ENCODE results near the gene SCYGR3. TPM values are rescaled to one million over a fixed set of nuclear protein-coding genes. Genes with fewer than 3 reads are reported as not detected.

Gene SCYGR3
- total and polyA plus RNA-seq, 2 experiments from 2014 or later: not detected

- H3K9me2 ChIP-seq (ENCODE audit: insufficient read depth): no peaks in the 10 kb centered on the region
- H3K27ac ChIP-seq (ENCODE audit: low read depth): no peak overlapping the region
- Mint-ChIP-seq H3K9me3 (no peaks in the 10 kb centered on the region), H3K4me3 (no peak overlapping the region), H3K27ac (no peak overlapping the region), H3K27me3 (ENCODE audit: insufficient read depth, low read depth, poor library complexity) (peaks cover 4% of the 10 kb centered on the region), H3K36me3 (ENCODE audit: low read depth) (no peaks in the 10 kb centered on the region), H3K4me1 (no peaks in the 10 kb centered on the region)
- H3K79me2 ChIP-seq (replicated peaks; ENCODE audit: insufficient read depth): no peaks in the 10 kb centered on the region
- H3K27me3 ChIP-seq (ENCODE audit: insufficient read depth): no peaks in the 10 kb centered on the region
- H3K4me2 ChIP-seq: no peak overlapping the region
- no peaks in the 10 kb centered on the region for H4K20me1 ChIP-seq (replicated peaks; ENCODE audit: insufficient read depth)
- ATAC-seq: no peak
- H3F3A ChIP-seq (replicated peaks; ENCODE audit: low read depth): no peaks in the 10 kb centered on the region
- no peak overlapping the region for H2AFZ ChIP-seq
- H3K4me3 ChIP-seq: no peak overlapping the region
- H3K36me3 ChIP-seq (ENCODE audit: insufficient read depth): no peaks in the 10 kb centered on the region
- DNase-seq (ENCODE audit: low spot score): no peak
- no peaks in the 10 kb centered on the region for H3K4me1 ChIP-seq (ENCODE audit: insufficient read depth)
- no peak for TF ChIP-seq ZNF462 (CRISPR knock-in tag; IDR thresholded peaks at IDR 0.05)
- TF ChIP-seq ZNF114 (CRISPR knock-in tag; IDR thresholded peaks at IDR 0.05): no peak
- no peak for TF ChIP-seq EZH2 (IDR thresholded peaks at IDR 0.05; ENCODE audit: low read depth, unreplicated experiment)
- TF ChIP-seq ETS1 (IDR thresholded peaks at IDR 0.05): no peak
- no peak for TF ChIP-seq POLR2AphosphoS5 (IDR thresholded peaks at IDR 0.05; ENCODE audit: low read depth)
- no peak for TF ChIP-seq JUNB (IDR thresholded peaks at IDR 0.05; ENCODE audit: unreplicated experiment)
- TF ChIP-seq NANOG (IDR thresholded peaks at IDR 0.05; ENCODE audit: borderline replicate concordance): no peak
- TF ChIP-seq CREB1 (CRISPR knock-in tag; IDR thresholded peaks at IDR 0.05; ENCODE audit: low read depth): no peak
- no peak for TF ChIP-seq STAT1 (IDR thresholded peaks at IDR 0.05; ENCODE audit: unreplicated experiment)
- TF ChIP-seq, protein P1, sequence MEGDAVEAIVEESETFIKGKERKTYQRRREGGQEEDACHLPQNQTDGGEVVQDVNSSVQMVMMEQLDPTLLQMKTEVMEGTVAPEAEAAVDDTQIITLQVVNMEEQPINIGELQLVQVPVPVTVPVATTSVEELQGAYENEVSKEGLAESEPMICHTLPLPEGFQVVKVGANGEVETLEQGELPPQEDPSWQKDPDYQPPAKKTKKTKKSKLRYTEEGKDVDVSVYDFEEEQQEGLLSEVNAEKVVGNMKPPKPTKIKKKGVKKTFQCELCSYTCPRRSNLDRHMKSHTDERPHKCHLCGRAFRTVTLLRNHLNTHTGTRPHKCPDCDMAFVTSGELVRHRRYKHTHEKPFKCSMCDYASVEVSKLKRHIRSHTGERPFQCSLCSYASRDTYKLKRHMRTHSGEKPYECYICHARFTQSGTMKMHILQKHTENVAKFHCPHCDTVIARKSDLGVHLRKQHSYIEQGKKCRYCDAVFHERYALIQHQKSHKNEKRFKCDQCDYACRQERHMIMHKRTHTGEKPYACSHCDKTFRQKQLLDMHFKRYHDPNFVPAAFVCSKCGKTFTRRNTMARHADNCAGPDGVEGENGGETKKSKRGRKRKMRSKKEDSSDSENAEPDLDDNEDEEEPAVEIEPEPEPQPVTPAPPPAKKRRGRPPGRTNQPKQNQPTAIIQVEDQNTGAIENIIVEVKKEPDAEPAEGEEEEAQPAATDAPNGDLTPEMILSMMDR (conservative IDR thresholded peaks at IDR 0.05; ENCODE audit: low read depth in 2 of 2): no peak
- no peak for TF ChIP-seq EZH2phosphoT487 (IDR thresholded peaks at IDR 0.05; ENCODE audit: unreplicated experiment)
Measured at GRCh38 chr2:227630322-227630721, 15.7 kb upstream of the SCYGR3 start.

All from GM23338 (cell line).